SK-N-MC (cell line): ENCODE measurements around the gene BRINP1.

Experiments
- DNase-seq: peaks from one replicate; pipeline ENCODE4 v3.0.0-alpha.2; 2011; ENCODE audit warnings: low read depth, low spot score
- H3K27ac ChIP-seq: fragments of 200-600 bp; sonication (generic); 2 replicates; pipeline ENCODE4 v1.5.1; 2016; ENCODE audit warnings: mixed run types
- H3K36me3 ChIP-seq: fragments of 200-600 bp; sonication (generic); 2 replicates; pipeline ENCODE4 v1.6.1; 2017; ENCODE audit warnings: antibody characterized with exemption, low read length, mixed read lengths; ENCODE audit not compliant: insufficient read depth
- H3K4me3 ChIP-seq: fragments of 200-600 bp; sonication (generic); 2 replicates; pipeline ENCODE4 v1.5.1; 2016
- H3K9ac ChIP-seq: fragments of 200-600 bp; sonication (generic); 2 replicates; pipeline ENCODE4 v1.8.0; 2017; ENCODE audit warnings: mixed run types, mixed read lengths; ENCODE audit not compliant: insufficient read length
- H3K9me3 ChIP-seq: fragments of 200-600 bp; sonication (generic); 2 replicates; pipeline ENCODE4 v1.6.1; 2017; ENCODE audit warnings: low read depth, mild to moderate bottlenecking, antibody characterized with exemption, low read length, moderate library complexity, mixed read lengths
- EZH2 ChIP-seq: fragments of 200-600 bp; sonication (generic); IDR thresholded peaks from one replicate; pipeline ENCODE4 v1.6.1; 2017; ENCODE audit warnings: antibody characterized with exemption
- FOXP2 ChIP-seq: optimal IDR thresholded peaks from 2 replicates; pipeline ENCODE3; 2011; ENCODE audit warnings: mild to moderate bottlenecking, moderate library complexity; ENCODE audit not compliant: insufficient read depth; ENCODE audit errors: extremely low read length, control extremely low read depth
- POLR2AphosphoS5 ChIP-seq: IDR thresholded peaks from 2 replicates; pipeline ENCODE4 v1.6.1; 2012; ENCODE audit warnings: mild to moderate bottlenecking, low read depth, low read length, borderline replicate concordance

Gene BRINP1

DNA sequence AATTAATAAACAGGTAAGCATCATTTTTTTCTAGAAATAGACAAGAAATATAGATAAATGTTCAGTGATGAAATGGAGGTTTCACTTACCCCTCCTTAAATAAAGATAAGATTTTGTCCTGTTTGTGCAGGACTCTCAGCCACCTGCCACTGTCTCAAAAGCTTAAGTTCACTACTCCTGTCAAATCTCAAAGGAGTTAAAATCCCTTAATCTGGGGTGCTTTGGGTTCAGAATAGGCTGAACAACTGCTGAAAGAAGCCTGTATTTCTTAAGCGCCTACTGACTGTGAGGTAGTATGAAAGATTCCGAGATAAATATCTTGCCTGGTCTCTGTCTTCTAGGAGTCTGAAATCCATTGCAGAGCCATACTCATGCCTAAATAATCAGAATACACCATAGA, 3.7 kb upstream of the BRINP1 start:
- no peak for TF ChIP-seq EZH2
- TF ChIP-seq POLR2AphosphoS5 = no peak
- TF ChIP-seq FOXP2 = no peak

DNA sequence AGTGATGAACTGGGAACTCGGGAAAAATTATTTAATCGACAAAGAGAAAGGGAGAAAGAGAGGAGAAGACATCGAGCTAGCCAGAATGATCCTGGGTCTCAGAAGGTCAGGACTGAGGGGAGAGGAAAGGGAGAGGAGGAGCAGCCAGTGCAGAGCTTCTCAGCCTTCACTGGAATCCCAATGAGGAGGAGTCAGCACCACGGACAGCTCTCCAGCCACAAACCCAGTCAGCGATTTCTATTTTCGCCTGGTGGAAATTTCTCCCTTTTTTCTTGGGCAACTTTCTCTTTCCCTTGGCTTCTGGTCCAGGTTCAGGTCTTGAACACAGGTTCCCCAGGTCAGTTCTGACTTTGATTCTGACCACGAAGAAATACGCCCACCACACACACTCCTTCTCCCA, 1.6 kb upstream of the BRINP1 start:
- Histone ChIP-seq H3K27ac (no peak overlapping the region), H3K36me3 (no peaks in the 10 kb centered on the region), H3K9me3 (no peaks in the 10 kb centered on the region), H3K4me3 (no peak overlapping the region), H3K9ac (no peak overlapping the region)
- TF ChIP-seq EZH2 (no peak), FOXP2 (no peak), POLR2AphosphoS5 (no peak)
- DNase-seq = no peak

More for the DNA sequence above, 3.7 kb upstream of the BRINP1 start:
- Histone ChIP-seq H3K9me3 (no peaks in the 10 kb centered on the region), H3K4me3 (no peak overlapping the region), H3K9ac (no peak overlapping the region), H3K27ac (no peak overlapping the region), H3K36me3 (no peaks in the 10 kb centered on the region)
- no peak for DNase-seq

DNA sequence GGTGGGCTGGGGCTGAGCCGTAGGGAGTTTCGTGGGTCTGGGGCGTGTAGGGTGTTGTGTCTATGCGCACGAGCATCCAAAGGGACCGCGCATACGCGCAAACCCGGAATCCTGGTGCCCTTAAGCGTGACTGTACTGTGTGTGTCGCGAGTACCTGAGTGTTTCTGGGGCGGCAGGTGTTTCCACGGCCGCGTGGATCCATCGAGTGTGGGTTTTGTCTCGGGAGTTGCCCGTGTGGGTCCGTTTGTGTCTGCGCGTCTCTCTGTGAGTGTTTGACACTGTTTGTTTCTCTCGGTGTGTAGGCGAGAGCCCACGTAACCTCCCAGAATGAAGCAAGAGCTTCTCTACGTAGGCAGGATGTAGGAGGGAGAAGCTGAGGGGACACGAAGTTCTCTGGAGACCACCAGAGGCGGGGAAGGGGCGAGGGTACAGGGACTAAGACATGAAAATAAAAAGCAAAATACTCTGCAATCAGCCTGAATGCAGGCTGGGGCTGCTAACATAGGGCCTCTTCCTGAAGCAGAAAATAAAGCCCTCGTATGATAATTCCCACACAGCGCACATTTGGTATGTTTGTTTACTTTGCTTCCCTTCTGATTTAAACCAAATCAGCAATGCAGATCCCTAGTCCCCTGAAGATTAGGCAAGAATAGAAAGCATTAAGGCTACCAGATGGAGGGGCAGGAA, 588 bp upstream of the BRINP1 start:
- Histone ChIP-seq H3K4me3 (peak overlapping the region; percentile 81), H3K36me3 (no peaks in the 10 kb centered on the region), H3K9ac (no peak overlapping the region), H3K9me3 (no peaks in the 10 kb centered on the region), H3K27ac (no peak overlapping the region)
- TF ChIP-seq FOXP2 (no peak), EZH2 (no peak), POLR2AphosphoS5 (no peak)
- DNase-seq = no peak

DNA sequence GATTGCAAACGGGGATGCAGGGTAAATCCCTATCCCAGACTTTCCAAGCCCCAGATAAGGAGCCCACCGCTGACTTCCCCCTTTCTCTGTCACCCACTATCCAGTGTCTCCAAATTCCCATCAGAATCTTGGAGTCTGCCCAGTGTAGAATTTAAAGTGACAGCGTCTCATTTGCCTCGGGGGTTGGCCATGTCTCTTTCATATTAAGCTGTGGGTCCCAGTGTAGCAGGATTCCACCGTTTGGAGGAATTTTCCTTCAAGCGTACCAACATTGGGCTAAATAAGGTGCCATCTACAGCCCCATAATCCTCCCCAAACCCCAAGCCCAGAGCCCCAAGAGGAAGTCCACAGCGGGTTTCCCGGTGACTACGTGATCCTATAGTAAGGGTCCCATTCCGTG, 1.1 kb downstream of the BRINP1 start:
- DNase-seq = no peak
- Histone ChIP-seq H3K4me3 (peak overlapping the region; percentile 81), H3K27ac (no peak overlapping the region), H3K9me3 (no peaks in the 10 kb centered on the region), H3K36me3 (no peaks in the 10 kb centered on the region), H3K9ac (peak overlapping the region; percentile 33)
- TF ChIP-seq POLR2AphosphoS5 = no peak
- no peak for TF ChIP-seq FOXP2
- no peak for TF ChIP-seq EZH2

DNA sequence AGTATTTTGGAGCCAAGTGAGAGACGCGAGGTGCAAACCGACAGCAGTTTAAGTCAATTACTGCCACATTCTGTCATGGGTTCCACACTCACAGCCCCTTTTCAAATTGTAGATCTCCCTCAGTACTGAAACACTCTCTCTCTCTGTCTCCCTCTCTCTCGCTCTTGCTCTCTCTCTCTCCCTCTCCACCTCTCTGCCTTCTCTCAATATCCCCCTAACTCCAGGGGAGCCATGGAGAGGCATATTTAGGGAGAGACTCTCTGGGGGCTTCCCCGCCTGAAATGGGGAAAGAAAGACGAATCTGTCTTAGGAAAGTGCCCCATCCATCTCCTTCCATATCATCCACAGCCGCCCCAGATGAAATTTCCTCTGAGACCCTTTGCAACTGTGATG, 1.6 kb downstream of the BRINP1 start:
- Histone ChIP-seq H3K9ac (peak overlapping the region; percentile 33), H3K27ac (no peak overlapping the region), H3K9me3 (no peaks in the 10 kb centered on the region), H3K36me3 (no peaks in the 10 kb centered on the region), H3K4me3 (peak overlapping the region; percentile 81)
- TF ChIP-seq POLR2AphosphoS5 = no peak
- no peak for TF ChIP-seq EZH2
- TF ChIP-seq FOXP2 = no peak
- DNase-seq = no peak

DNA sequence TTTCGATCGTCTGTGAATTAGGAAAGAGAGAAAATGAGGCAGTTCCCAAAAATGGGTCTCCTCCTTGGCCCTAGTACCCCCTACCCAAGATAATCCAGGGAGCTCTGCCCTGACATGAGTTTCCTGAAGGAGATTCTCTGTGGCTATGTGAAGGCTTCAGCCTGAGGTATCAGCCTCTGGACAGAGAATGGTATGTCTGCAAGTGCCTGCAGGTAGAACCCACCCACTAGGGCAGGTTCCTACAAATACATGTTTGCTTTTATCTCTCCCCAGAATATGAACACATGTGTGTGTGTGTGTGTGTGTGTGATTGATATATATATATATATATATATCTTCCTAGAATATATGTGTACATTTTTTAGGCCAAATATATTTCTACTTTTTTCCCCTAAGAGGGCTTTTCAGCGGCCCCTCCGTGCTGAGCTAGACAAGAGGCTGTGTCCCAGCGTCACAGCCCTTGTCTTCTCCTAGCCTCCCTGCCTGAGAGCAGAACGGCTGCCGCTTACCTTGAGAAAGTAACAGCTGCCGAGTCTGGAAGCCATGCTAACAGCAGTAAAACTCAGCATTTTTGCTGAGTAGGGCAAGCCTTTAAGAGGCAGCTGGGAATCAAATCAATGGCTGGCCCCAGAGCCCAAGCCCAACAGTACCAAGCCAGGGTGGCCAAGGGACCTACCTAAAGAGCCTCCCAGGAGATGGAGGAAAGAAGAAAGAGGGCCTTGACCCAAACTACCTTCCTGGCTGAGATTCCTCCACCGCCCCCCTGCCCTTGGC, 2.1 kb downstream of the BRINP1 start:
- H3K9me3 ChIP-seq = no peaks in the 10 kb centered on the region
- no peaks in the 10 kb centered on the region for H3K36me3 ChIP-seq
- H3K27ac ChIP-seq = no peak overlapping the region
- TF ChIP-seq FOXP2 = no peak
- H3K4me3 ChIP-seq = peak overlapping the region; percentile 81
- no peak for DNase-seq
- H3K9ac ChIP-seq = no peak overlapping the region

DNA sequence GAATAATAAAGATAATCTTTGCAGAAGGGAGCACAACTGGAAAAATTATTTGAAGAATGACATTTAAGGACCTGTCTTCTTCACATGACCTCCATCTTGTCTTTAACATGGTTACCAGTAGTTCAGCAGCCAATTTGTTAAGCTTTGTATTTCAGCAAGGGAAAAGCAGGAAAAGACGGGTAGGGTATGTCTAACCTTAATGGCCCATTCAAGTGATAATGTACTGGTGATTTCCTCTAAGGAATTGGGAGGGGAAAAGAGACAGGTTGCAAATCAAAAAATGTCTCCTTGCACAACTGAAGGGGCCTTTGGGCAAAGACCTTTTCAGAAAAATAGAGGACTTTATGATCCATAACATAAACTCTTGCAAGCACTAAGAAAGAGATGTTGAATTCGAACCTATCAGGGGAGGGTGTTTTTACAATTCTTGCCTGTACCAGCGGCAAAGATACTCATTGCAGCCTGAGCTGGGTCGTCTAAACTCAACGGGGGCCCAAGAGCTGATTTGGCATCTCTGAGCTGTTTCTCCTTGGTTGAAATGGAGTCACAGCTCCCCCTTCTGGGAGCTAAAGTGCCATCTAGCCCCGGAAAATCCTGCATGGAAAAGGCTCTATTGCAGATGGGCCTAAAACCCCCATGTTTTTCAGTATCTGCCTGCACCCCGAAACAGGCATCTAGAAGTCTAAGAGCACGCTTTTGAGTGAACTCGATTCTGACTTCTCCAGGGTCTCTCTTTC, 3.8 kb downstream of the BRINP1 start:
- Histone ChIP-seq H3K36me3 (no peaks in the 10 kb centered on the region), H3K9me3 (no peaks in the 10 kb centered on the region), H3K9ac (no peak overlapping the region), H3K27ac (no peak overlapping the region), H3K4me3 (0 out of 2 replicates have a peak overlapping the region, but pooled peaks have one; percentile 2)
- no peak for TF ChIP-seq EZH2
- no peak for TF ChIP-seq FOXP2
- no peak for TF ChIP-seq POLR2AphosphoS5
- DNase-seq = peak; percentile 30

DNA sequence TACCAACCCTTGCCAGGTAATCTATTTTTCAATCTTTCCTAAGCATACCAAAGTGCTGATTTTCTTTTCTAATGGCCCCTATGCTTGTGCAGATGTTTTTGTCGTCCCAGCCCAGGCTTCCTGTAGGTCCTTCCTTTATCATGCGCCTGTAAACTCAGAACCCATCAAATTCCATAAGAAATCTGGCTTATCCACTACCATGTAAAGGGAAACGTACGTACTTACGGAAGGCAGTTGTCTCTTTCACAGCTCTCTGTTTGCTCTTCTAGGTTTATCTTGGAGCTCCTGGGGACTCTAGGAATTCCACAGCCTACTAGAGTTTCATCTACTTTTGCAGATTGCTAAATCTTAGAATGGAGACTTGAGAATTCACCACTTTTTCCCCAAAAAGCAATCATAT, 9.0 kb downstream of the BRINP1 start:
- Histone ChIP-seq H3K4me3 (no peak overlapping the region), H3K27ac (no peak overlapping the region), H3K9ac (no peak overlapping the region), H3K9me3 (no peaks in the 10 kb centered on the region), H3K36me3 (no peaks in the 10 kb centered on the region)
- TF ChIP-seq FOXP2 = no peak
- TF ChIP-seq POLR2AphosphoS5 = no peak
- TF ChIP-seq EZH2 = no peak
- DNase-seq = no peak
